NB4 (cell line): ENCODE data around the gene CGNL1.

Experiments used
- POLR2A ChIP-seq: IDR thresholded peaks from 2 replicates; pipeline ENCODE4 v1.6.1; 2011; ENCODE audit warnings: mild to moderate bottlenecking; ENCODE audit not compliant: insufficient read length; ENCODE audit errors: extremely low read depth
- TF ChIP-seq, protein P1 (sequence below): IDR thresholded peaks from one replicate; pipeline ENCODE4 v1.5.1; 2012; ENCODE audit warnings: low read depth, low read length

DNA sequence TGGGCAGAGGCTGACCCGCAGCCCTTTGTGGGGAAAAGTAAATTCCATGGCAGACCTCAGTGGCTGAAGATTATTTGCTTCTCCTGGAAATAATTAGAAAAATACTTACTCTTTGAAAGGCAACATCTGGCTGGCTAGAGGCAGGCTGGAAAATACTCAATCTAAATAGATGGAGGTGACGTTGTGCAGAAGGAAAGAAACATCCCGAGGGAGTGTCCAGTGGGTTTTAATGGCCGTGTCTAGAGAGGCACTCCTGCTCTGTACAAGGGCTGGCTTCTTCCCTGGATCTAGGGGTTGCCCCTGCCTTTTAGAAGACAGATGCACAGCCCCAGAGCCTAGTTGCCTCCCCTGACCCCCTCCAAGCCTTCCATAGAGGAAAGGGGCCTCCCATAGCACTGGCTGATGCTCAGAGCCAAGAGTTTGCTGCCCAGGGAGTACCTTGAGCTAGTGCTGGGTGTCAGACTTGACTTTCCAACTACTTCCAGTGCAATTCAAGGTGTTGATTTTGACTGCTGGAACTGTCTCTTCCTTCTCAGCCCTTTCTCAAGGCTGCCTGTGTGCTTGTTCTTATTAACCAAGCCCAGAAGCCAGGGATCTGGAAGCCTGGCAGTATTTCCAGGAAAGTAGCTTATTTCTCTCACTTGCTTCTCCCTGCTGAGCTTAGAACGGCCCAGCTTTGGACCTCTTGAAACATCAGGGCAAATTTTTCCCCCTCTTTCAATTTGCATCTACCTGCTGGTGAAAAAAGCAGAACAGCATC lies 27.4 kb downstream of the CGNL1 start:
- TF ChIP-seq, protein P1, sequence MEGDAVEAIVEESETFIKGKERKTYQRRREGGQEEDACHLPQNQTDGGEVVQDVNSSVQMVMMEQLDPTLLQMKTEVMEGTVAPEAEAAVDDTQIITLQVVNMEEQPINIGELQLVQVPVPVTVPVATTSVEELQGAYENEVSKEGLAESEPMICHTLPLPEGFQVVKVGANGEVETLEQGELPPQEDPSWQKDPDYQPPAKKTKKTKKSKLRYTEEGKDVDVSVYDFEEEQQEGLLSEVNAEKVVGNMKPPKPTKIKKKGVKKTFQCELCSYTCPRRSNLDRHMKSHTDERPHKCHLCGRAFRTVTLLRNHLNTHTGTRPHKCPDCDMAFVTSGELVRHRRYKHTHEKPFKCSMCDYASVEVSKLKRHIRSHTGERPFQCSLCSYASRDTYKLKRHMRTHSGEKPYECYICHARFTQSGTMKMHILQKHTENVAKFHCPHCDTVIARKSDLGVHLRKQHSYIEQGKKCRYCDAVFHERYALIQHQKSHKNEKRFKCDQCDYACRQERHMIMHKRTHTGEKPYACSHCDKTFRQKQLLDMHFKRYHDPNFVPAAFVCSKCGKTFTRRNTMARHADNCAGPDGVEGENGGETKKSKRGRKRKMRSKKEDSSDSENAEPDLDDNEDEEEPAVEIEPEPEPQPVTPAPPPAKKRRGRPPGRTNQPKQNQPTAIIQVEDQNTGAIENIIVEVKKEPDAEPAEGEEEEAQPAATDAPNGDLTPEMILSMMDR = no peak
- no peak for TF ChIP-seq POLR2A
